KOPT-K1 (cell line): ENCODE results near the gene GAK.
"Not testable (repeated sequence)": the region's sequence is repeated elsewhere in the genome, so short reads cannot be mapped to it uniquely, and the experiment has no call there.

Experiments used
- H3K27ac ChIP-seq: fragments of 200-600 bp; sonication (generic); 2 replicates; pipeline ENCODE4 v1.5.1; 2016; ENCODE audit warnings: antibody characterized with exemption, mild to moderate bottlenecking, low read depth, low read length; ENCODE audit not compliant: poor library complexity, severe bottlenecking
- H3K36me3 ChIP-seq: fragments of 200-600 bp; sonication (generic); 2 replicates; pipeline ENCODE4 v1.5.1; 2017; ENCODE audit warnings: antibody characterized with exemption, mild to moderate bottlenecking, low read length, moderate library complexity; ENCODE audit not compliant: insufficient read depth
- H3K9me3 ChIP-seq: fragments of 200-600 bp; sonication (generic); 2 replicates; pipeline ENCODE4 v1.5.1; 2017; ENCODE audit warnings: antibody characterized with exemption, low read length, mild to moderate bottlenecking; ENCODE audit not compliant: insufficient read depth, poor library complexity, severe bottlenecking

Gene GAK

GRCh38 chr4:822361-823175, 109.5 kb downstream of the GAK start:
- Histone ChIP-seq H3K36me3 (no peaks in the 10 kb centered on the region), H3K27ac (no peak overlapping the region)

GRCh38 chr4:821631-822030, 110.5 kb downstream of the GAK start:
- no peaks in the 10 kb centered on the region for H3K36me3 ChIP-seq
- no peak overlapping the region for H3K27ac ChIP-seq
- no peaks in the 10 kb centered on the region for H3K9me3 ChIP-seq

More at GRCh38 chr4:822361-823175, 109.5 kb downstream of the GAK start:
- H3K9me3 ChIP-seq, result no peaks in the 10 kb centered on the region

- no peaks in the 10 kb centered on the region for H3K9me3 ChIP-seq
- no peak overlapping the region for H3K27ac ChIP-seq
- H3K36me3 ChIP-seq, result no peaks in the 10 kb centered on the region
Measured at GRCh38 chr4:821181-821591, 110.9 kb downstream of the GAK start.

- Histone ChIP-seq H3K27ac (no peak overlapping the region), H3K36me3 (no peaks in the 10 kb centered on the region), H3K9me3 (no peaks in the 10 kb centered on the region)
Measured at GRCh38 chr4:820230-821172, 111.6 kb downstream of the GAK start.

GRCh38 chr4:819401-820229, 112.5 kb downstream of the GAK start:
- Histone ChIP-seq H3K27ac (no peak overlapping the region), H3K36me3 (no peaks in the 10 kb centered on the region), H3K9me3 (no peaks in the 10 kb centered on the region)

- Histone ChIP-seq H3K27ac (no peak overlapping the region), H3K9me3 (no peaks in the 10 kb centered on the region), H3K36me3 (no peaks in the 10 kb centered on the region)
Measured at GRCh38 chr4:818106-818921, 113.8 kb downstream of the GAK start.

GRCh38 chr4:815464-816146, 116.5 kb downstream of the GAK start:
- no peaks in the 10 kb centered on the region for H3K9me3 ChIP-seq
- H3K36me3 ChIP-seq, result no peaks in the 10 kb centered on the region
- H3K27ac ChIP-seq, result no peak overlapping the region

GRCh38 chr4:814312-814850, 117.7 kb downstream of the GAK start:
- no peaks in the 10 kb centered on the region for H3K36me3 ChIP-seq
- no peaks in the 10 kb centered on the region for H3K9me3 ChIP-seq
- H3K27ac ChIP-seq, result no peak overlapping the region

GRCh38 chr4:813900-814299, 118.2 kb downstream of the GAK start:
- no peak overlapping the region for H3K27ac ChIP-seq
- H3K36me3 ChIP-seq, result no peaks in the 10 kb centered on the region
- H3K9me3 ChIP-seq, result no peaks in the 10 kb centered on the region

- Histone ChIP-seq H3K36me3 (no peaks in the 10 kb centered on the region), H3K27ac (no peak overlapping the region), H3K9me3 (peaks cover 10% of the 10 kb centered on the region)
Measured at GRCh38 chr4:808860-809570, 123.1 kb downstream of the GAK start.

- no peaks in the 10 kb centered on the region for H3K36me3 ChIP-seq
- no peak overlapping the region for H3K27ac ChIP-seq
- H3K9me3 ChIP-seq, result peaks cover 10% of the 10 kb centered on the region
Measured at GRCh38 chr4:807792-808191, 124.3 kb downstream of the GAK start.

- H3K9me3 ChIP-seq, result peaks cover 11% of the 10 kb centered on the region
- not testable (repeated sequence) for H3K36me3 ChIP-seq, H3K27ac ChIP-seq
Measured at GRCh38 chr4:806979-807378, 125.1 kb downstream of the GAK start.

- Histone ChIP-seq H3K36me3 (no peaks in the 10 kb centered on the region), H3K9me3 (peaks cover 18% of the 10 kb centered on the region), H3K27ac (no peak overlapping the region)
Measured at GRCh38 chr4:804804-805203, 127.3 kb downstream of the GAK start.
